DOHH2 (cell line): ENCODE results near the gene KIRREL3.

Experiments used
- H3F3A ChIP-seq: fragments of 200-600 bp; sonication (generic), shearing (Covaris generic); 2 replicates; pipeline ENCODE4 v1.6.0; 2016; ENCODE audit warnings: antibody characterized with exemption, mild to moderate bottlenecking; ENCODE audit not compliant: control insufficient read depth, insufficient read depth
- H3K27ac ChIP-seq: fragments of 200-600 bp; sonication (generic); 2 replicates; pipeline ENCODE4 v1.5.1; 2014; ENCODE audit warnings: low read depth, mild to moderate bottlenecking, low read length, moderate library complexity
- H3K27me3 ChIP-seq: fragments of 200-600 bp; sonication (generic); 2 replicates; pipeline ENCODE4 v1.6.1; 2014; ENCODE audit warnings: mild to moderate bottlenecking, low read length, mixed read lengths; ENCODE audit not compliant: control insufficient read depth
- H3K36me3 ChIP-seq: fragments of 200-600 bp; sonication (generic); 2 replicates; pipeline ENCODE4 v1.6.1; 2014; ENCODE audit warnings: mild to moderate bottlenecking, low read length, moderate library complexity, mixed read lengths; ENCODE audit not compliant: control insufficient read depth
- H3K4me1 ChIP-seq: fragments of 200-600 bp; sonication (generic); 2 replicates; pipeline ENCODE4 v1.6.1; 2014; ENCODE audit warnings: mild to moderate bottlenecking, low read length, mixed read lengths; ENCODE audit not compliant: control insufficient read depth
- H3K4me2 ChIP-seq: fragments of 200-600 bp; sonication (generic); 2 replicates; pipeline ENCODE4 v1.6.0; 2014; ENCODE audit warnings: mild to moderate bottlenecking, low read length, moderate library complexity
- H3K4me3 ChIP-seq: fragments of 200-600 bp; sonication (generic); 2 replicates; pipeline ENCODE4 v1.5.1; 2014; ENCODE audit warnings: mild to moderate bottlenecking, low read length, mixed read lengths
- H3K79me2 ChIP-seq: fragments of 200-600 bp; sonication (generic); 2 replicates; pipeline ENCODE4 v1.6.1; 2014; ENCODE audit warnings: mild to moderate bottlenecking, low read length, mixed read lengths; ENCODE audit not compliant: control insufficient read depth
- H3K9me2 ChIP-seq: fragments of 200-600 bp; sonication (generic); replicated peaks from 2 replicates; pipeline ENCODE4 v1.6.1; 2014; ENCODE audit warnings: mild to moderate bottlenecking, low read length, mixed read lengths; ENCODE audit not compliant: control insufficient read depth
- H3K9me3 ChIP-seq: fragments of 200-600 bp; sonication (generic); 2 replicates; pipeline ENCODE4 v1.6.1; 2014; ENCODE audit warnings: antibody characterized with exemption, low read length, mixed read lengths; ENCODE audit not compliant: control insufficient read depth, insufficient read depth
- H4K20me1 ChIP-seq: fragments of 200-600 bp; sonication (generic); 2 replicates; pipeline ENCODE4 v1.6.0; 2014; ENCODE audit warnings: low read depth, mild to moderate bottlenecking, antibody characterized with exemption, low read length, moderate library complexity; ENCODE audit not compliant: control insufficient read depth, insufficient read depth
- EZH2phosphoT487 ChIP-seq: fragments of 200-600 bp; sonication (generic); IDR thresholded peaks from 2 replicates; pipeline ENCODE4 v1.6.1; 2017; ENCODE audit warnings: borderline replicate concordance, mild to moderate bottlenecking, antibody characterized with exemption, low read length, moderate library complexity, mixed read lengths
- TF ChIP-seq, protein P1 (sequence below): fragments of 200-600 bp; sonication (generic); IDR thresholded peaks from one replicate; pipeline ENCODE4 v1.5.1; 2014; ENCODE audit warnings: antibody characterized with exemption, mild to moderate bottlenecking, low read depth, low read length; ENCODE audit not compliant: poor library complexity, severe bottlenecking

KIRREL3 gene

GRCh38 chr11:126732981-126733380 is 267.6 kb downstream of the KIRREL3 start:
- Histone ChIP-seq H3K9me2 (no peaks in the 10 kb centered on the region), H3F3A (no peaks in the 10 kb centered on the region), H3K27me3 (peaks cover 4% of the 10 kb centered on the region), H3K27ac (no peak overlapping the region), H3K36me3 (no peaks in the 10 kb centered on the region), H4K20me1 (no peaks in the 10 kb centered on the region), H3K79me2 (no peaks in the 10 kb centered on the region), H3K4me1 (no peaks in the 10 kb centered on the region), H3K4me2 (no peak overlapping the region), H3K4me3 (no peak overlapping the region), H3K9me3 (no peaks in the 10 kb centered on the region)
- TF ChIP-seq EZH2phosphoT487 = no peak
- TF ChIP-seq, protein P1, sequence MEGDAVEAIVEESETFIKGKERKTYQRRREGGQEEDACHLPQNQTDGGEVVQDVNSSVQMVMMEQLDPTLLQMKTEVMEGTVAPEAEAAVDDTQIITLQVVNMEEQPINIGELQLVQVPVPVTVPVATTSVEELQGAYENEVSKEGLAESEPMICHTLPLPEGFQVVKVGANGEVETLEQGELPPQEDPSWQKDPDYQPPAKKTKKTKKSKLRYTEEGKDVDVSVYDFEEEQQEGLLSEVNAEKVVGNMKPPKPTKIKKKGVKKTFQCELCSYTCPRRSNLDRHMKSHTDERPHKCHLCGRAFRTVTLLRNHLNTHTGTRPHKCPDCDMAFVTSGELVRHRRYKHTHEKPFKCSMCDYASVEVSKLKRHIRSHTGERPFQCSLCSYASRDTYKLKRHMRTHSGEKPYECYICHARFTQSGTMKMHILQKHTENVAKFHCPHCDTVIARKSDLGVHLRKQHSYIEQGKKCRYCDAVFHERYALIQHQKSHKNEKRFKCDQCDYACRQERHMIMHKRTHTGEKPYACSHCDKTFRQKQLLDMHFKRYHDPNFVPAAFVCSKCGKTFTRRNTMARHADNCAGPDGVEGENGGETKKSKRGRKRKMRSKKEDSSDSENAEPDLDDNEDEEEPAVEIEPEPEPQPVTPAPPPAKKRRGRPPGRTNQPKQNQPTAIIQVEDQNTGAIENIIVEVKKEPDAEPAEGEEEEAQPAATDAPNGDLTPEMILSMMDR = no peak

GRCh38 chr11:126731576-126732142 is 268.9 kb downstream of the KIRREL3 start:
- Histone ChIP-seq H3K9me3 (no peaks in the 10 kb centered on the region), H3K4me3 (no peak overlapping the region), H3F3A (no peaks in the 10 kb centered on the region), H3K4me1 (no peaks in the 10 kb centered on the region), H3K27ac (no peak overlapping the region), H3K27me3 (peaks cover 4% of the 10 kb centered on the region), H4K20me1 (no peaks in the 10 kb centered on the region), H3K4me2 (no peak overlapping the region), H3K36me3 (no peaks in the 10 kb centered on the region), H3K79me2 (no peaks in the 10 kb centered on the region), H3K9me2 (no peaks in the 10 kb centered on the region)
- TF ChIP-seq, protein P1 = no peak
- no peak for TF ChIP-seq EZH2phosphoT487

DNA sequence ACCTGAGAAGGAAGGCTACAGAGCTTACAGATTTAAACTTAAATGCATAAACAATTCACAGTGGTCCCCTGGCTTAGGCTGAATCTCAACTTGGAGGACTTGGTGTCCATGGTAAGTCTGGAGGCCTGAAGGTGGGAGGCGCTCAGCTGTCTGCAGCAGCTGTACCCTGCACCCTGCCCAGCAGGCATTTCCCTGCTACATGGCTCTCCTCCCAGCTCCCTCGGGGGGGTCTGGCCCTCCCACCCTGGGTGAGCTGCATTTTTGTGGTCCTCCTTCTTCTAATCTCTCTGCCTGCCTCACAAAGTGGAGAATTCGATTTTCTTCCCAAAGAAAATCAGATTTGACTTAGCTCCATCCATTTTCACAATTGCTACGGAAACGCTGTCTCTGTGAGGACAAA is 273.2 kb downstream of the KIRREL3 start:
- Histone ChIP-seq H3K79me2 (no peaks in the 10 kb centered on the region), H4K20me1 (no peaks in the 10 kb centered on the region), H3K36me3 (no peaks in the 10 kb centered on the region), H3K27me3 (0 out of 2 replicates have a peak, but pooled peaks cover 2% of the 10 kb centered on the region), H3K27ac (no peak overlapping the region), H3K4me3 (no peak overlapping the region), H3K4me2 (no peak overlapping the region), H3K9me2 (no peaks in the 10 kb centered on the region), H3K9me3 (no peaks in the 10 kb centered on the region), H3F3A (no peaks in the 10 kb centered on the region), H3K4me1 (no peaks in the 10 kb centered on the region)
- no peak for TF ChIP-seq EZH2phosphoT487
- TF ChIP-seq, protein P1 = no peak
